HG02678 (cell line): Measurements from ENCODE around the gene RFTN1.

Experiments
- ATAC-seq: cut with Tn5 transposase; IDR thresholded peaks from one replicate; pipeline ENCODE4 v1.9.1; 2021; ENCODE audit warnings: mild to moderate bottlenecking, moderate library complexity; ENCODE audit not compliant: unreplicated experiment

Gene RFTN1

GRCh38 chr3:16529264-16529663 is 15.8 kb upstream of the RFTN1 start:
- no peak for ATAC-seq

- no peak for ATAC-seq
These were observed 15.1 kb upstream of the RFTN1 start for GRCh38 chr3:16528581-16528993.

DNA sequence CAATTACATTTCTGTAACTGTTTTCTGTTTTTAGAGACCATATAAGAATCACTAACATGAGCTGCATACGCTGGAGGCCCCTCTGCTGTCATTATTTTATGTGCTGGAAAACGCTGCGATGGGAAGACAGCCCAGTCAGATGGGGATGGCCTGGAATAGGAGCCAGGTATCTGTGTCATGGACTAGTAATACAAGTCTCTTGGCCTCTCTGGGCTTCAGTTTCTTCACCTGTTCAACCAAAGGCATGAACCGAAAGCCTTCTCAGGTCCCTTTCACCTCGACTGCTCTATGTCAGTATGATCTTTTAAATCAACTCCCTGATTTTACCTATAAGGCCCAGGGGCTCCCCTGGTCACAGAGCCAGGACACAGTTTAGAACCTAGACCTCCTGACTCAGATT is 14.6 kb upstream of the RFTN1 start:
- no peak for ATAC-seq

GRCh38 chr3:16524196-16524595 is 10.7 kb upstream of the RFTN1 start:
- no peak for ATAC-seq

GRCh38 chr3:16523778-16524177 is 10.3 kb upstream of the RFTN1 start:
- no peak for ATAC-seq

DNA sequence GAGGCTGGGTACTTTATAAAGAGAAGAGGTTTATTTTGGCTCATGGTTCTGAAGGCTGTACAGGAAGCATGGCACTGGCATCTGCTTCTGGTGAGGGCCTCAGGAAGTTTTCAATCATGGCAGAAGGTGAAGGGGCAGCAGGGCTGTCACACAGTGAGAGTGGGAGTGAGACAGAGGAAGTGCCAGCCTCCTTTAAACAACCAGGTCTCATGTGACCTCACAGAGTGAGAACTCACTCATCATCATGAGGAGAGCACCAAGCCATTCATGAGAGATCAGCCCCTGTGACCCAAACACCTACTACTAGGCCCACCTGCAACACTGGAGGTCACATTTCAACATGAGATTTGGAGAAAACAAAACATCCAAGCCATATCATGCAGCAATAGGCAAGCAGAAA is 9.3 kb upstream of the RFTN1 start:
- ATAC-seq, result no peak

DNA sequence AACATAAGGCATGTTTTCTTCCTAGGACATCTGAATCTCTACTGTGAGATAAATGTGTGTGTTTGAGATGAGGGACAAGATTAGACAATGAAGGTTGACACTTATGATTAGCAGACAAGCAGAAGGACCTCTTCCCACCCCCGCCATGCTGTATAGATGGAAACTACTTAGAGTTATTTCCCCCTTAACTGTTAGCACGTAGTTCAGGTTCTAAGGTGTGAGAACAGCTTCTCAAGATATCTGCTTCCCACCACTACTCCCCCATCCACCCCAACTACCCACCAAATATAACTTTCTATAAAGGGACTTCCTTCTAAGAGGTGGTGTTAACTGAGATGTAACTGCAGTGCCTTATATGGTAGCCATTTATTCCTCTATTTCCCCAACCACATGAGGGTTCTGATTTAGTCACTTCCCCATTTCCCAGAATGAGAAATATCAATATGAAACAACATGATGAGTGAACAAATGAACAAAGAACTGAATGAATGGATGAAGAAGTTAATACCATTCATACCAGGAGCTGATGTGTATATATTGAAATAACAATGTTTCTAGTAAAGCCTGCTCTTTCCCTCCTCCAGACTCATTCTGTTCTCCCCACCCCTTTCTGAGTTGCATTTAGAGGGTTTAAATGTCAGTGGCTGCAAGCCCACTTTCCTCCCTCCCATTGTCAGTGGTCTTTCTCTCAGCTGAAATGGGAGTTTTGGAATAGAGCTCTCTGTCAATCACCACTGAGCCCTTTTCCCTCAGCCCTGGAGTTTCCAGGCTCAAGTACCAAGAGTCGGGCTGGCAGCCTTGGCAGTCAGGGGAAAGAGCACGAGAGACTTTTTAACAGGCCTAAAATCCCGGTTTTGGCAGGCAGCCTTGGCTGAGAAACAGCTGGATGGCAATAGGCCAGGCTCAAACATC is 7.7 kb upstream of the RFTN1 start:
- peak; percentile 47 for ATAC-seq

DNA sequence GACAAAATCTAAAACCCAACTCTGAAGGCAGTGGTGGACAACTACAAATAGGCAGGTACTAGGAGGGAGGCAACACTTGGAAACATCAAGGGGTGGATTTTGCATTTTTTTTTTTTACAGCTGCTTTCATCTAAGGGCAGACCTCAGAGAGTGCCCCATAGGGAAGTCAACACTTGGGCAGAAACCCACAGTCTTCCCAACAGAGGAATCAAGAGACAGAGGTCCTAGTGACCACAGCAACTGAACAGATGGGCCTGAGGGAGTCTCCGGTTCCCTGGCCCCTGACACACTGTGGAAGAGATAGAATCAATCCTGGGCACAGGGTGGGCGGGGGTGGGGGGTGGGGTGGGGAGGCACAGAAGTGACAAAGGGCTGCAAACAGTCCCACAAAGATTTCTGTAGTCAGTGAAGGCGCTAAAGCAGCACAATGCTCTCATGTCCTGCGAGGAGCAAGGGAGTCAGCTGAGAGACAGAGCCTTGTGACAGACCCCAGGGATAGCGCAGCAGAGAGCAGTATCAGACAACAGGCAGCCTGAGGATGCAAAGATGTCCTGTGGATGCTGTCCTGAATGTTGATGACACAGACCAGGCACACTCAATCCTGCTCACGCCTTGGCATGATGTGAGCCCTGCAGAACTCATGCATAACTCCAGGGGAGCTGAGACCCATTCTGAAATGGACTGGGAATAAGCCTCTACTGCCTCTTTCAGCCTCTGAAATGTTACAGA is 6.9 kb upstream of the RFTN1 start:
- ATAC-seq, result no peak

DNA sequence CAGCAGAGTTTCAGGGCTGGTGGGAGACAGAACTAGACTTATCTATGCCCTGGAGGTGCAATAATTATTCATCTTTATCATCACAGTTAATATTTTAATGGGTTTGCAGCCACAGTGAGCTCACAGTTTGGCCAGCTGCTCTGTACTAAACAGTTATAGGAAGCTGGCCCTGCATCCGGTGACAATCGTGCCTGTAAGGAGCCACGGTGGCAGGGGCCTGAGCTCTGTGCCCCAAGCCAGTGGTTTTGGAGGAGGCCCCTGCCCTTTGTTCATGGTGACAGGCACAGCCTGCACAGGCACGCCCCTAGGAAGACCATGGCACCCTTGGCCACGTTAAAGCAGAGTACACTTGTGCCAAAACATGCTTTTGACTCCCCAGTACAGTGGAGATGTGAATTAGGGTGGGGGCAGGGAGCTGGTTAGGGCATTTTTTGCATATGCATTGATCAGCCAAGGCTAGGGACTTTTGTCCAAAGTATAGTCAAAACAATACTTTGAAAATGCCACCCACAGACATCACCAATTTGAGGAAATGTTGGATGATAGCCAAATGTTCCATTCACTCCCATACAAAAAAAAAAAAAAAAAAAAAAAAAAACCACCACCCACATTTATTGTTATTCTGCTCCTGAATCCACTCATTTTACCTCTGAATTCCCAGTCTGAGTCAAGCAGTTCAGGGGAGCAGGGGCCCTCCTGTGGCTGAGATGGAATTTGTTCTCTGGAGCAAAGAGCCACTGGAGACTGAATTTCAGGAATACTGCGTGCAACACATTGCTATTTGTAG is 3.4 kb upstream of the RFTN1 start:
- no peak for ATAC-seq

DNA sequence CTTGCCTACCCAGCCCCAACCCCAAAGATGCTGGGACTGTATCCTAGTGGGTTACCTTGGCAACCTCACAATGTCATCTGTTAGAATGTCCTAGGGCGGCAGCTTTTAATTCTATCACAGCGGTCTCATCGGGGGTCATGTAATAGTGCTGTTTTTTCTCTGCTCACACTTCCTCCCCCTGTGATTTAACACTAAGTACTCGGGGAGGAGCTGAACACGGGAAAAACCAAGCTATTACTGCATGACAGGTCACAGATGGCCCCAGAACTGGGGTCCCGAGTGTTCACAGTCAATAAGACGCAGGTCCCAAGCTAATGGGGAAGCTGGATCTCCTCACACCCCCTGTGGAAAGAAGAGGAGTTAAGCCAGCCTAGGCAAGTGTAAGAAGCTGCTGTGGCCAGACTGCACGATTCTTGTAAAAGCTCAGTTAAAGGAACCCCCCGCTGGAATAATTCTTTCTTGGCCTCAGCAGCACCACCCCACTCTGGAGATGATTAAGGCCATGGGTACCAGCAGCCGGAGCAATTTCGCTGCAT is 2.5 kb upstream of the RFTN1 start:
- ATAC-seq, result no peak

GRCh38 chr3:16514755-16515353 is 1.4 kb upstream of the RFTN1 start:
- no peak for ATAC-seq

- ATAC-seq, result no peak
These were observed 662 bp upstream of the RFTN1 start for GRCh38 chr3:16514021-16514700.

- peak; percentile 17 for ATAC-seq
These were observed 911 bp downstream of the RFTN1 start for GRCh38 chr3:16512435-16513140.

- ATAC-seq, result peak; percentile 47
These were observed 1.6 kb downstream of the RFTN1 start for GRCh38 chr3:16511681-16512434.

DNA sequence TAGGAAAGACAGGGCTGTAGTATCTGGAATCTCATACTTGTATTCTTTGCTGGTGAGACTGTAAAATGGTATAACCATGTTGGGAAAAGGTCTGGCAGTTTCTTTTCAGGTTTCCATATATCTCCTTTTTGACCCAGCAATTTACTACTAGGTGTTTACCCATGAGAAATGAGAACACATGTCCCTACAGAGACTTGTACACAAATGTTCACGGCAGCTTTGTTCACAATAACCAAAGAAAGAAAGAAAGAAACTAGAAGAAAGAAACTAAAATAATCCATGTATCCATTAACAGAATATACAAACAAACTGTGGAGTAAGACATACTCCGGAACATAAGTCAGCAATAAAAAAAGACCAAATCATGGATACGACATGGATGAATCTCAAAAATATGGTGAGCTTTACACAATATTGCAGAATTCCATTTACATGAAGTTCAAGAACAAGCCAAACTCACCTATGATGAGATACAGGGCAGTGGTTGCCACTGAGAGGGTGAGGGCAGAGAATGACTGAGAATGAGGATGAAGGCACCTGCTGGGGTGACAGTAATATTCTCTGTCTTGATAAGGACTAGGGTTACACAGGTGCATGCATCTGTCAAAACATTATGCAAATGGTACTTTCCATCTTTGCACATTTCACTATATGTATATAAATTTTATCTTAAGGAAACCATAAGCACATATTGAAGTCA is 2.7 kb downstream of the RFTN1 start:
- ATAC-seq, result peak; percentile 25

GRCh38 chr3:16509721-16510619 is 3.5 kb downstream of the RFTN1 start:
- peak; percentile 19 for ATAC-seq

DNA sequence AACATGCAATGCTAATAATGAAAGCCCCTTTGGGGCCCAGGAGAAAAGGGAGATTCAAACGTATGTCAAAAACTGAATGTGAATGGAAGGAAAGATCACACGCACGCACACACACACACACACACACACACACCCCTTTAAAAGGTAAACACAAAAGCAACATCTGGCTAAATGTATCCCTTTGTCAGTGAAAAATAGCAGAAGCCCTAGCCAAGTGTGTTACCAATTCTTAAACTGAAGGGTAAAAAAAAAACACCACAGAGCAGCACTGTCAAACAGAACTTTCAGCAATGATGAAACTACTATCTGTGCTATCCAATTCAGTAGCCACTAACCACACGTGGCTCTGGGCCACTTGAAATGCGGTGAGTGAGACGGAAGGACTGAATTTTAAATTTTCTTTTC is 4.9 kb downstream of the RFTN1 start:
- no peak for ATAC-seq
